HEK293 (cell line): Measurements from ENCODE around the gene MAP4K5.

Experiments used
- CTCF ChIA-PET: fragments of 350-600 bp; formaldehyde crosslinking; extraction: SDS; loops from one replicate; lab custom pipeline; 2021; ENCODE audit warnings: antibody characterized with exemption; lab: Yijun Ruan, JAX
- POLR2A ChIA-PET: fragments of 300-600 bp; formaldehyde crosslinking; extraction: SDS; loops from one replicate; lab custom pipeline; 2020; ENCODE audit warnings: antibody characterized with exemption, inconsistent platforms; lab: Yijun Ruan, JAX
- H3K27ac ChIP-seq: fragments of 200-500 bp; sonication (Bioruptor generic); 2 replicates; pipeline ENCODE4 v1.5.1; 2014; ENCODE audit warnings: low read depth, low read length, control low read depth, inconsistent platforms; ENCODE audit errors: extremely low read depth
- H3K36me3 ChIP-seq, 2 experiments: fragments of 200-500 bp in 1 of 2; sonication (Bioruptor generic) in 1 of 2; 1 replicate in 1 of 2; 2 replicates in 1 of 2; pipeline ENCODE4 v1.5.1; 2014 to 2017; ENCODE audit warnings: inconsistent platforms in 2 of 2, low read length in 2 of 2; ENCODE audit not compliant: control insufficient read depth in 2 of 2, insufficient read depth in 1 of 2
- H3K4me1 ChIP-seq: fragments of 200-500 bp; sonication (Bioruptor generic); 2 replicates; pipeline ENCODE4 v1.5.1; 2014; ENCODE audit warnings: mild to moderate bottlenecking, low read length, inconsistent platforms; ENCODE audit not compliant: control insufficient read depth, insufficient read depth
- H3K4me3 ChIP-seq: 2 replicates; pipeline ENCODE4 v1.5.1; 2011; ENCODE audit warnings: low read depth, mild to moderate bottlenecking, control low read depth, low read length, moderate library complexity
- H3K9me3 ChIP-seq: fragments of 200-500 bp; sonication (Bioruptor generic); 2 replicates; pipeline ENCODE4 v1.5.1; 2014; ENCODE audit warnings: low read depth, low read length, inconsistent platforms; ENCODE audit not compliant: control insufficient read depth, insufficient read depth
- BCL11A ChIP-seq: fragments of 450-650 bp; formaldehyde crosslinking; IDR thresholded peaks from 2 replicates; pipeline ENCODE4 v1.5.1; 2016; ENCODE audit warnings: low read depth, missing biosample characterization, missing genetic modification characterization
- GLIS1 ChIP-seq: fragments of 450-650 bp; formaldehyde crosslinking; IDR thresholded peaks from 2 replicates; pipeline ENCODE4 v1.5.1; 2016; ENCODE audit warnings: missing biosample characterization, missing genetic modification characterization
- GLIS2 ChIP-seq: fragments of 450-650 bp; formaldehyde crosslinking; IDR thresholded peaks from 2 replicates; pipeline ENCODE4 v1.5.1; 2016; ENCODE audit warnings: missing biosample characterization, missing genetic modification characterization
- IKZF3 ChIP-seq: fragments of 450-650 bp; IDR thresholded peaks from 2 replicates; pipeline ENCODE4 v1.5.0; 2018; ENCODE audit warnings: missing biosample characterization, mild to moderate bottlenecking, missing genetic modification characterization, moderate library complexity
- KLF16 ChIP-seq: fragments of 450-650 bp; formaldehyde crosslinking; IDR thresholded peaks from 2 replicates; pipeline ENCODE4 v1.5.1; 2017; ENCODE audit warnings: missing biosample characterization, missing genetic modification characterization
- RBAK ChIP-seq: fragments of 450-650 bp; formaldehyde crosslinking; IDR thresholded peaks from 2 replicates; pipeline ENCODE4 v1.5.1; 2016; ENCODE audit warnings: missing biosample characterization, missing genetic modification characterization
- SP3 ChIP-seq: fragments of 450-650 bp; formaldehyde crosslinking; IDR thresholded peaks from 2 replicates; pipeline ENCODE4 v1.5.1; 2016; ENCODE audit warnings: missing biosample characterization, missing genetic modification characterization
- TRIM28 ChIP-seq: IDR thresholded peaks from 2 replicates; pipeline ENCODE4 v1.6.1; 2011; ENCODE audit warnings: low read length, control low read depth, borderline replicate concordance
- ZBTB17 ChIP-seq: fragments of 450-650 bp; formaldehyde crosslinking; IDR thresholded peaks from 2 replicates; pipeline ENCODE4 v1.5.1; 2016; ENCODE audit warnings: missing biosample characterization, missing genetic modification characterization
- ZFP69B ChIP-seq: fragments of 450-650 bp; formaldehyde crosslinking; IDR thresholded peaks from 2 replicates; pipeline ENCODE4 v1.5.1; 2016; ENCODE audit warnings: missing biosample characterization, missing genetic modification characterization
- ZNF114 ChIP-seq: fragments of 450-650 bp; formaldehyde crosslinking; IDR thresholded peaks from 2 replicates; pipeline ENCODE4 v1.5.0; 2017; ENCODE audit warnings: missing biosample characterization, missing genetic modification characterization
- ZNF157 ChIP-seq: fragments of 450-650 bp; formaldehyde crosslinking; IDR thresholded peaks from 2 replicates; pipeline ENCODE4 v1.5.1; 2016; ENCODE audit warnings: missing biosample characterization, missing genetic modification characterization
- ZNF175 ChIP-seq: fragments of 450-650 bp; formaldehyde crosslinking; IDR thresholded peaks from 2 replicates; pipeline ENCODE4 v1.5.1; 2016; ENCODE audit warnings: missing biosample characterization, missing genetic modification characterization
- ZNF221 ChIP-seq: fragments of 450-650 bp; formaldehyde crosslinking; IDR thresholded peaks from 2 replicates; pipeline ENCODE4 v1.5.1; 2017; ENCODE audit warnings: missing biosample characterization, missing genetic modification characterization, borderline replicate concordance
- ZNF350 ChIP-seq: fragments of 450-650 bp; formaldehyde crosslinking; IDR thresholded peaks from 2 replicates; pipeline ENCODE4 v1.5.0; 2017; ENCODE audit warnings: missing biosample characterization, mild to moderate bottlenecking, missing genetic modification characterization
- ZNF610 ChIP-seq: fragments of 450-650 bp; formaldehyde crosslinking; IDR thresholded peaks from 2 replicates; pipeline ENCODE4 v1.5.1; 2016; ENCODE audit warnings: missing biosample characterization, missing genetic modification characterization, borderline replicate concordance
- ZNF791 ChIP-seq: fragments of 450-650 bp; formaldehyde crosslinking; IDR thresholded peaks from 2 replicates; pipeline ENCODE4 v1.5.1; 2016; ENCODE audit warnings: missing biosample characterization, missing genetic modification characterization
- ZXDB ChIP-seq: fragments of 450-650 bp; formaldehyde crosslinking; IDR thresholded peaks from 2 replicates; pipeline ENCODE4 v1.5.1; 2016; ENCODE audit warnings: missing biosample characterization, missing genetic modification characterization
- TF ChIP-seq, protein P1 (sequence below): fragments of 450-650 bp; formaldehyde crosslinking; IDR thresholded peaks from 2 replicates; pipeline ENCODE4 v1.5.1; 2016; ENCODE audit warnings: missing biosample characterization, missing genetic modification characterization
- TF ChIP-seq, protein P2 (sequence below): fragments of 450-650 bp; formaldehyde crosslinking; IDR thresholded peaks from 2 replicates; pipeline ENCODE4 v1.5.1; 2016; ENCODE audit warnings: missing biosample characterization, missing genetic modification characterization, borderline replicate concordance
- TF ChIP-seq, protein P3 (sequence below): fragments of 450-650 bp; formaldehyde crosslinking; IDR thresholded peaks from 2 replicates; pipeline ENCODE4 v1.5.1; 2016; ENCODE audit warnings: missing biosample characterization, missing genetic modification characterization
- TF ChIP-seq, protein P4 (sequence below): fragments of 450-650 bp; formaldehyde crosslinking; IDR thresholded peaks from 2 replicates; pipeline ENCODE4 v1.5.1; 2016; ENCODE audit warnings: missing biosample characterization, missing genetic modification characterization

MAP4K5 gene

DNA sequence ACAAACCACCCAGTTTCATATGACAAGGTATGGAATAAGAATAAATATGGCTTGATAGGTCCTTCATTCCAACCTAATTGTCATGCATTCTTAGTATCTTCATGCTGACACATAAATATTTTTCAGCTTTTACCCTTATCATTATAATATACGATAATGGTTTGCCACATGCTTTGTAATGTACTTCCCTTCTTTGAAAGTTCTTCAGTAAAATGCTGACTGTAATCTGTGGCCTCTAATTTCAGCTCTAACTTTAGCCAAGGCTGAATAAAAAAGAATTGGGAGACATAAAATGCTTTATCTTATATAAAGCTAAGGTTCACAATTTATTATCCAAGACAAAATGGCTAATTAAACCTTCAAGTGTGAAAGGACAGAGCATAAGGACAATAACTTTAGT is 2.6 kb upstream of the MAP4K5 start:
- ChIA-PET CTCF (interaction anchor here (0.9 to 1.3 kb wide), 3 partner anchors 8 to 242 kb away, joined by 3 to 4 read pairs (median 4); no protein-coding TSS in a partner anchor), POLR2A (no interaction called here)
- Histone ChIP-seq H3K4me1 (no peaks in the 10 kb centered on the region; the same call in 1 of the 2 replicates), H3K36me3 (no peaks in the 10 kb centered on the region), H3K4me3 (no peak overlapping the region), H3K27ac (no peak overlapping the region), H3K9me3 (no peaks in the 10 kb centered on the region)
- TF ChIP-seq GLIS2 (tag by site-specific recombination) (no peak), IKZF3 (tag by site-specific recombination) (no peak), ZBTB17 (tag by site-specific recombination) (no peak), BCL11A (tag by site-specific recombination) (no peak), SP3 (tag by site-specific recombination) (no peak), ZXDB (tag by site-specific recombination) (no peak), ZFP69B (tag by site-specific recombination) (no peak), ZNF114 (tag by site-specific recombination) (no peak), GLIS1 (tag by site-specific recombination) (no peak), ZNF610 (no peak), TRIM28 (no peak), RBAK (tag by site-specific recombination) (no peak), ZNF175 (no peak), ZNF350 (tag by site-specific recombination) (no peak)
- TF ChIP-seq, protein P1, sequence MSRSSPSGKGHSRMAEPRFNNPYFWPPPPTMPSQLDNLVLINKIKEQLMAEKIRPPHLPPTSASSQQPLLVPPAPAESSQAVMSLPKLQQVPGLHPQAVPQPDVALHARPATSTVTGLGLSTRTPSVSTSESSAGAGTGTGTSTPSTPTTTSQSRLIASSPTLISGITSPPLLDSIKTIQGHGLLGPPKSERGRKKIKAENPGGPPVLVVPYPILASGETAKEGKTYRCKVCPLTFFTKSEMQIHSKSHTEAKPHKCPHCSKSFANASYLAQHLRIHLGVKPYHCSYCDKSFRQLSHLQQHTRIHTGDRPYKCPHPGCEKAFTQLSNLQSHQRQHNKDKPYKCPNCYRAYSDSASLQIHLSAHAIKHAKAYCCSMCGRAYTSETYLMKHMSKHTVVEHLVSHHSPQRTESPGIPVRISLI (tag by site-specific recombination): no peak
- TF ChIP-seq, protein P2, sequence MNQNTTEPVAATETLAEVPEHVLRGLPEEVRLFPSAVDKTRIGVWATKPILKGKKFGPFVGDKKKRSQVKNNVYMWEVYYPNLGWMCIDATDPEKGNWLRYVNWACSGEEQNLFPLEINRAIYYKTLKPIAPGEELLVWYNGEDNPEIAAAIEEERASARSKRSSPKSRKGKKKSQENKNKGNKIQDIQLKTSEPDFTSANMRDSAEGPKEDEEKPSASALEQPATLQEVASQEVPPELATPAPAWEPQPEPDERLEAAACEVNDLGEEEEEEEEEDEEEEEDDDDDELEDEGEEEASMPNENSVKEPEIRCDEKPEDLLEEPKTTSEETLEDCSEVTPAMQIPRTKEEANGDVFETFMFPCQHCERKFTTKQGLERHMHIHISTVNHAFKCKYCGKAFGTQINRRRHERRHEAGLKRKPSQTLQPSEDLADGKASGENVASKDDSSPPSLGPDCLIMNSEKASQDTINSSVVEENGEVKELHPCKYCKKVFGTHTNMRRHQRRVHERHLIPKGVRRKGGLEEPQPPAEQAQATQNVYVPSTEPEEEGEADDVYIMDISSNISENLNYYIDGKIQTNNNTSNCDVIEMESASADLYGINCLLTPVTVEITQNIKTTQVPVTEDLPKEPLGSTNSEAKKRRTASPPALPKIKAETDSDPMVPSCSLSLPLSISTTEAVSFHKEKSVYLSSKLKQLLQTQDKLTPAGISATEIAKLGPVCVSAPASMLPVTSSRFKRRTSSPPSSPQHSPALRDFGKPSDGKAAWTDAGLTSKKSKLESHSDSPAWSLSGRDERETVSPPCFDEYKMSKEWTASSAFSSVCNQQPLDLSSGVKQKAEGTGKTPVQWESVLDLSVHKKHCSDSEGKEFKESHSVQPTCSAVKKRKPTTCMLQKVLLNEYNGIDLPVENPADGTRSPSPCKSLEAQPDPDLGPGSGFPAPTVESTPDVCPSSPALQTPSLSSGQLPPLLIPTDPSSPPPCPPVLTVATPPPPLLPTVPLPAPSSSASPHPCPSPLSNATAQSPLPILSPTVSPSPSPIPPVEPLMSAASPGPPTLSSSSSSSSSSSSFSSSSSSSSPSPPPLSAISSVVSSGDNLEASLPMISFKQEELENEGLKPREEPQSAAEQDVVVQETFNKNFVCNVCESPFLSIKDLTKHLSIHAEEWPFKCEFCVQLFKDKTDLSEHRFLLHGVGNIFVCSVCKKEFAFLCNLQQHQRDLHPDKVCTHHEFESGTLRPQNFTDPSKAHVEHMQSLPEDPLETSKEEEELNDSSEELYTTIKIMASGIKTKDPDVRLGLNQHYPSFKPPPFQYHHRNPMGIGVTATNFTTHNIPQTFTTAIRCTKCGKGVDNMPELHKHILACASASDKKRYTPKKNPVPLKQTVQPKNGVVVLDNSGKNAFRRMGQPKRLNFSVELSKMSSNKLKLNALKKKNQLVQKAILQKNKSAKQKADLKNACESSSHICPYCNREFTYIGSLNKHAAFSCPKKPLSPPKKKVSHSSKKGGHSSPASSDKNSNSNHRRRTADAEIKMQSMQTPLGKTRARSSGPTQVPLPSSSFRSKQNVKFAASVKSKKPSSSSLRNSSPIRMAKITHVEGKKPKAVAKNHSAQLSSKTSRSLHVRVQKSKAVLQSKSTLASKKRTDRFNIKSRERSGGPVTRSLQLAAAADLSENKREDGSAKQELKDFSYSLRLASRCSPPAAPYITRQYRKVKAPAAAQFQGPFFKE (tag by site-specific recombination): no peak
- TF ChIP-seq, protein P3, sequence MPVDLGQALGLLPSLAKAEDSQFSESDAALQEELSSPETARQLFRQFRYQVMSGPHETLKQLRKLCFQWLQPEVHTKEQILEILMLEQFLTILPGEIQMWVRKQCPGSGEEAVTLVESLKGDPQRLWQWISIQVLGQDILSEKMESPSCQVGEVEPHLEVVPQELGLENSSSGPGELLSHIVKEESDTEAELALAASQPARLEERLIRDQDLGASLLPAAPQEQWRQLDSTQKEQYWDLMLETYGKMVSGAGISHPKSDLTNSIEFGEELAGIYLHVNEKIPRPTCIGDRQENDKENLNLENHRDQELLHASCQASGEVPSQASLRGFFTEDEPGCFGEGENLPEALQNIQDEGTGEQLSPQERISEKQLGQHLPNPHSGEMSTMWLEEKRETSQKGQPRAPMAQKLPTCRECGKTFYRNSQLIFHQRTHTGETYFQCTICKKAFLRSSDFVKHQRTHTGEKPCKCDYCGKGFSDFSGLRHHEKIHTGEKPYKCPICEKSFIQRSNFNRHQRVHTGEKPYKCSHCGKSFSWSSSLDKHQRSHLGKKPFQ: no peak

DNA sequence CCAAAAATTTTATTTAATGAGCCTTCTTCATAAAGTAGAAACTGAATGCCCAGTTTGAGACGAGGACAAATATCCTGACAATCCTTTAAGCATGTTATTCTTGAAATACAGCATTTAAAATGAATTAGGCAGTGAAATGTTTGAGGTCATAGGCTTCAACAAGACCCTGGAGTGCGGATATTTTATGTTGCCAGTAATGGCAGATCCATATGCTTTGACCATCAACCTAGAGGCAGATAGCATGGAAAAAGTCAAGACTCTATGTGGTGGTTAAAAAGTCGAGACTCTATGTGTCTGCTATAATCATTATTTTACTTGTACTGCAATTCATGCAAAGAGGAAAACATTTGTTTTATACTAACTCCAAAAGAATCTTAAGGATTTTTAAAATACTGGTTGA is 2.0 kb upstream of the MAP4K5 start:
- POLR2A ChIA-PET: no interaction called here
- H3K4me1 ChIP-seq: peaks cover 4% of the 10 kb centered on the region
- H3K27ac ChIP-seq: no peak overlapping the region
- no peak overlapping the region for H3K4me3 ChIP-seq
- H3K36me3 ChIP-seq: no peaks in the 10 kb centered on the region
- H3K9me3 ChIP-seq: no peaks in the 10 kb centered on the region
- CTCF ChIA-PET: interaction anchor here (1.2 kb wide), 1 partner anchor 9 kb away, joined by 4 read pairs; no protein-coding TSS in a partner anchor
- TF ChIP-seq ZNF157 (tag by site-specific recombination) (no peak), KLF16 (tag by site-specific recombination) (no peak), ZNF791 (tag by site-specific recombination) (no peak), ZNF221 (no peak)
- TF ChIP-seq, protein P3: no peak
- TF ChIP-seq, protein P4, sequence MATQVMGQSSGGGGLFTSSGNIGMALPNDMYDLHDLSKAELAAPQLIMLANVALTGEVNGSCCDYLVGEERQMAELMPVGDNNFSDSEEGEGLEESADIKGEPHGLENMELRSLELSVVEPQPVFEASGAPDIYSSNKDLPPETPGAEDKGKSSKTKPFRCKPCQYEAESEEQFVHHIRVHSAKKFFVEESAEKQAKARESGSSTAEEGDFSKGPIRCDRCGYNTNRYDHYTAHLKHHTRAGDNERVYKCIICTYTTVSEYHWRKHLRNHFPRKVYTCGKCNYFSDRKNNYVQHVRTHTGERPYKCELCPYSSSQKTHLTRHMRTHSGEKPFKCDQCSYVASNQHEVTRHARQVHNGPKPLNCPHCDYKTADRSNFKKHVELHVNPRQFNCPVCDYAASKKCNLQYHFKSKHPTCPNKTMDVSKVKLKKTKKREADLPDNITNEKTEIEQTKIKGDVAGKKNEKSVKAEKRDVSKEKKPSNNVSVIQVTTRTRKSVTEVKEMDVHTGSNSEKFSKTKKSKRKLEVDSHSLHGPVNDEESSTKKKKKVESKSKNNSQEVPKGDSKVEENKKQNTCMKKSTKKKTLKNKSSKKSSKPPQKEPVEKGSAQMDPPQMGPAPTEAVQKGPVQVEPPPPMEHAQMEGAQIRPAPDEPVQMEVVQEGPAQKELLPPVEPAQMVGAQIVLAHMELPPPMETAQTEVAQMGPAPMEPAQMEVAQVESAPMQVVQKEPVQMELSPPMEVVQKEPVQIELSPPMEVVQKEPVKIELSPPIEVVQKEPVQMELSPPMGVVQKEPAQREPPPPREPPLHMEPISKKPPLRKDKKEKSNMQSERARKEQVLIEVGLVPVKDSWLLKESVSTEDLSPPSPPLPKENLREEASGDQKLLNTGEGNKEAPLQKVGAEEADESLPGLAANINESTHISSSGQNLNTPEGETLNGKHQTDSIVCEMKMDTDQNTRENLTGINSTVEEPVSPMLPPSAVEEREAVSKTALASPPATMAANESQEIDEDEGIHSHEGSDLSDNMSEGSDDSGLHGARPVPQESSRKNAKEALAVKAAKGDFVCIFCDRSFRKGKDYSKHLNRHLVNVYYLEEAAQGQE (tag by site-specific recombination): no peak
